IMR-90 (cell line): Measurements from ENCODE around the gene HPSE. TPM values are rescaled to one million over a fixed set of nuclear protein-coding genes. Genes with fewer than 3 reads are reported as not detected.

ENCODE experiments used
- ATAC-seq: fragments of 200-7000 bp; cut with Tn5 transposase; 2 replicates; pipeline ENCODE4 v1.9.1; 2020; ENCODE audit warnings: low read depth, mild to moderate bottlenecking, moderate library complexity
- BruUV-seq: library from RNA; stranded (reverse); fragments of 400-500 nt; replicated peaks from 2 replicates; lab custom pipeline; 2021; lab: Mats Ljungman, UMichigan
- CTCF ChIA-PET: fragments of 300-600 bp; formaldehyde crosslinking; extraction: SDS; loops from one replicate; lab custom pipeline; 2021; ENCODE audit warnings: antibody characterized with exemption; lab: Yijun Ruan, JAX
- POLR2A ChIA-PET: fragments of 300-600 bp; sonication (Branson Sonifier 250); formaldehyde crosslinking; loops from one replicate; lab custom pipeline; 2022; ENCODE audit warnings: antibody characterized with exemption; ENCODE audit not compliant: unreplicated experiment; lab: Charles Lee
- DNase-seq: peaks from one replicate; pipeline ENCODE4 v3.0.0; 2013
- H2AFZ ChIP-seq: replicated peaks from 2 replicates; pipeline ENCODE3; 2013; ENCODE audit warnings: low read length, mild to moderate bottlenecking; ENCODE audit not compliant: poor library complexity
- H2AK5ac ChIP-seq: 2 replicates; pipeline ENCODE4 v1.6.1; 2013; ENCODE audit warnings: low read depth, low read length, inconsistent platforms
- H2AK9ac ChIP-seq: replicated peaks from 2 replicates; pipeline ENCODE3; 2013; ENCODE audit warnings: mild to moderate bottlenecking, low read depth, low read length, moderate library complexity; ENCODE audit not compliant: poor library complexity
- H2BK120ac ChIP-seq: 2 replicates; pipeline ENCODE4 v1.6.1; 2013; ENCODE audit warnings: low read depth, low read length, inconsistent platforms
- H2BK15ac ChIP-seq: 3 replicates; pipeline ENCODE4 v1.6.1; 2013; ENCODE audit warnings: low read depth, low read length, inconsistent platforms
- H2BK20ac ChIP-seq: 2 replicates; pipeline ENCODE4 v1.6.1; 2013; ENCODE audit warnings: low read depth, mild to moderate bottlenecking, inconsistent platforms, low read length, moderate library complexity
- H2BK5ac ChIP-seq: 2 replicates; pipeline ENCODE4 v1.6.1; 2013; ENCODE audit warnings: mild to moderate bottlenecking, low read depth, low read length, inconsistent platforms; ENCODE audit not compliant: poor library complexity, severe bottlenecking
- H3K14ac ChIP-seq: replicated peaks from 2 replicates; pipeline ENCODE4 v1.6.1; 2013; ENCODE audit warnings: low read depth, low read length, inconsistent platforms
- H3K18ac ChIP-seq: 2 replicates; pipeline ENCODE4 v1.6.1; 2013; ENCODE audit warnings: low read depth, low read length, control low read depth
- H3K23ac ChIP-seq: 2 replicates; pipeline ENCODE4 v1.6.1; 2013; ENCODE audit warnings: low read depth, low read length, inconsistent platforms
- H3K27ac ChIP-seq: 2 replicates; pipeline ENCODE4 v1.5.1; 2013; ENCODE audit warnings: mild to moderate bottlenecking, control low read depth, low read length; ENCODE audit not compliant: insufficient read depth
- H3K27me3 ChIP-seq: 2 replicates; pipeline ENCODE4 v1.6.1; 2013; ENCODE audit warnings: low read length; ENCODE audit not compliant: control insufficient read depth, insufficient read depth
- H3K36me3 ChIP-seq: 2 replicates; pipeline ENCODE4 v1.6.1; 2013; ENCODE audit warnings: low read length, mixed read lengths; ENCODE audit not compliant: control insufficient read depth, insufficient read depth
- H3K4ac ChIP-seq: 2 replicates; pipeline ENCODE4 v1.6.1; 2013; ENCODE audit warnings: low read depth, low read length, inconsistent platforms
- H3K4me1 ChIP-seq: 2 replicates; pipeline ENCODE4 v1.6.1; 2013; ENCODE audit warnings: low read length, mixed read lengths; ENCODE audit not compliant: control insufficient read depth, insufficient read depth
- H3K4me2 ChIP-seq: 2 replicates; pipeline ENCODE4 v1.6.1; 2013; ENCODE audit warnings: low read depth, mild to moderate bottlenecking, control low read depth, low read length, moderate library complexity
- H3K4me3 ChIP-seq: 2 replicates; pipeline ENCODE4 v1.5.1; 2013; ENCODE audit warnings: low read depth, mild to moderate bottlenecking, control low read depth, low read length, moderate library complexity; ENCODE audit not compliant: insufficient read depth
- H3K56ac ChIP-seq: 2 replicates; pipeline ENCODE4 v1.6.1; 2013; ENCODE audit warnings: low read length, inconsistent platforms; ENCODE audit not compliant: insufficient read depth; ENCODE audit errors: extremely low read depth
- H3K79me1 ChIP-seq, 2 experiments: 2 replicates each; pipeline ENCODE4 v1.6.1; 2013; ENCODE audit warnings: low read length in 2 of 2, inconsistent platforms in 1 of 2, low read depth in 1 of 2
- H3K9ac ChIP-seq: 2 replicates; pipeline ENCODE4 v1.6.1; 2013; ENCODE audit warnings: low read depth, low read length, control low read depth
- H3K9me1 ChIP-seq: 2 replicates; pipeline ENCODE4 v1.6.1; 2013; ENCODE audit warnings: low read length, inconsistent platforms; ENCODE audit not compliant: insufficient read depth
- H3K9me3 ChIP-seq: 2 replicates; pipeline ENCODE4 v1.6.1; 2013; ENCODE audit warnings: low read length; ENCODE audit not compliant: control insufficient read depth, insufficient read depth
- H4K20me1 ChIP-seq: 2 replicates; pipeline ENCODE4 v1.6.1; 2013; ENCODE audit warnings: low read length, inconsistent platforms; ENCODE audit not compliant: insufficient read depth
- H4K5ac ChIP-seq: 2 replicates; pipeline ENCODE4 v1.6.1; 2013; ENCODE audit warnings: mild to moderate bottlenecking, low read depth, low read length, control low read depth
- H4K8ac ChIP-seq, 2 experiments: 2 replicates each; pipeline ENCODE4 v1.6.1; 2013; ENCODE audit warnings: low read depth in 2 of 2, low read length in 2 of 2, control low read depth in 1 of 2, inconsistent platforms in 1 of 2
- H4K91ac ChIP-seq: 2 replicates; pipeline ENCODE4 v1.6.1; 2013; ENCODE audit warnings: low read depth, low read length, inconsistent platforms; ENCODE audit not compliant: insufficient read depth
- SMC3 ChIP-seq: fragments of 150-350 bp; IDR thresholded peaks from 2 replicates; pipeline ENCODE4 v1.6.1; 2016; ENCODE audit warnings: low read depth, mild to moderate bottlenecking, antibody characterized with exemption, low read length, moderate library complexity
- WGBS, 2 experiments: methylation state at CpG; one replicate each; pipeline versions ENCODE4 v1.1.5 to v1.1.7; 2013; ENCODE audit warnings: missing lambda C conversion rate in 2 of 2; ENCODE audit not compliant: insufficient read length in 1 of 2; ENCODE audit errors: extremely low coverage in 2 of 2; 5-methylcytosine and 5-hydroxymethylcytosine counted together
- dilution Hi-C: fragments of 300-500 bp; cut with HindIII; formaldehyde crosslinking; loops from one replicate; pipeline ENCODE4 v1.14.3; 2018; ENCODE audit warnings: low sequenced_read_pairs; ENCODE audit not compliant: unreplicated experiment
- in situ Hi-C: fragments of 300-500 bp; cut with MboI; formaldehyde crosslinking; loops from 3 replicates; pipeline ENCODE4 v1.14.3; 2019; ENCODE audit warnings: low sequenced_read_pairs, inconsistent platforms, mixed read lengths
- intact Hi-C: fragments of 100-400 bp; cut with micrococcal nuclease; formaldehyde crosslinking; loops from 2 replicates; pipeline ENCODE4 v1.10.0; 2022
- polyA plus RNA-seq, 3 experiments: library from polyadenylated mRNA; depleted of rRNA; stranded (reverse); fragments of >200 nt; gene quantifications; 2 replicates each; pipeline ENCODE4 v1.2.3, GENCODE V29; 2012; ENCODE audit warnings: low replicate concordance in 1 of 3
- total RNA-seq: library from RNA; depleted of rRNA; stranded (reverse); fragments of >200 nt; gene quantifications from 2 replicates; pipeline ENCODE4 v1.2.3, GENCODE V29; 2012

HPSE gene
- total and polyA plus RNA-seq, 2 of the 4 experiments (the other 2 are of a cell fraction), result under 0.01 to 0.09 TPM

GRCh38 chr4:83272900-83273299 is 61.7 kb downstream of the HPSE start:
- Histone ChIP-seq H2BK15ac (no peak overlapping the region), H3K27me3 (no peaks in the 10 kb centered on the region), H3K9me3 (no peaks in the 10 kb centered on the region), H4K91ac (no peak overlapping the region), H2AK5ac (no peak overlapping the region), H3K27ac (no peak overlapping the region), H4K20me1 (no peaks in the 10 kb centered on the region), H3K9ac (no peak overlapping the region), H3K4me3 (no peak overlapping the region), H3K14ac (no peak overlapping the region), H3K36me3 (peaks cover 6% of the 10 kb centered on the region; the same call in 1 of the 2 replicates), H3K23ac (no peak overlapping the region), H2BK20ac (no peak overlapping the region), H3K79me1 (no peaks in the 10 kb centered on the region), H3K4ac (no peak overlapping the region), H4K8ac (no peak overlapping the region), H3K9me1 (peaks cover 4% of the 10 kb centered on the region; the same call in 1 of the 2 replicates), H3K4me2 (no peak overlapping the region), H3K56ac (no peak overlapping the region), H2AFZ (no peak overlapping the region), H3K18ac (no peak overlapping the region), H2BK120ac (no peak overlapping the region), H3K4me1 (peaks cover 2% of the 10 kb centered on the region; the same call in 1 of the 2 replicates), H2BK5ac (no peak overlapping the region), H4K5ac (no peak overlapping the region), H2AK9ac (no peak overlapping the region)
- DNase-seq (no peak), ATAC-seq (no peak)
- CTCF ChIA-PET, result interaction anchor here (1.1 kb wide), 1 partner anchor 197 kb away, joined by 3 read pairs; no protein-coding TSS in a partner anchor
- intact Hi-C loops (no loop called here), dilution Hi-C loops (no loop called here), in situ Hi-C loops (no loop called here)
- POLR2A ChIA-PET, result no interaction called here
- WGBS, 2 experiments, result no CpG with 5 or more reads among the region's 5 CpGs
- no peak for TF ChIP-seq SMC3
- BruUV-seq, result no TSS peak
